HG02870 (cell line): ENCODE measurements around the gene FSCN2.

Source experiments
- ATAC-seq: cut with Tn5 transposase; IDR thresholded peaks from one replicate; pipeline ENCODE4 v1.9.1; 2021; ENCODE audit warnings: mild to moderate bottlenecking, moderate library complexity; ENCODE audit not compliant: unreplicated experiment

The FSCN2 gene

GRCh38 chr17:81511804-81512561, 16.2 kb upstream of the FSCN2 start:
- no peak for ATAC-seq

- ATAC-seq: peak; percentile 47
Measured at GRCh38 chr17:81512562-81513371, 15.4 kb upstream of the FSCN2 start, which contains the start of gene ACTG1. ACTG1 (minus strand) TSS chr17:81512799; CDS start chr17:81512354, 445 bp downstream.

- no peak for ATAC-seq
Measured at GRCh38 chr17:81513372-81513752, 14.8 kb upstream of the FSCN2 start.

GRCh38 chr17:81513753-81514488, 14.3 kb upstream of the FSCN2 start:
- no peak for ATAC-seq

- no peak for ATAC-seq
Measured at GRCh38 chr17:81514489-81514738, 13.8 kb upstream of the FSCN2 start.

- no peak for ATAC-seq
Measured at GRCh38 chr17:81514739-81515529, 13.2 kb upstream of the FSCN2 start.

- ATAC-seq: no peak
Measured at GRCh38 chr17:81515530-81516041, 12.6 kb upstream of the FSCN2 start.

- ATAC-seq: no peak
Measured at GRCh38 chr17:81516439-81516838, 11.7 kb upstream of the FSCN2 start.

- ATAC-seq: no peak
Measured at GRCh38 chr17:81517009-81517338, 11.2 kb upstream of the FSCN2 start.

GRCh38 chr17:81517339-81518112, 10.7 kb upstream of the FSCN2 start:
- ATAC-seq: peak; percentile 26

- no peak for ATAC-seq
Measured at GRCh38 chr17:81518113-81518784, 9.9 kb upstream of the FSCN2 start.

- ATAC-seq: no peak
Measured at GRCh38 chr17:81518785-81519283, 9.3 kb upstream of the FSCN2 start.

- no peak for ATAC-seq
Measured at GRCh38 chr17:81519284-81520020, 8.7 kb upstream of the FSCN2 start.

- ATAC-seq: no peak
Measured at GRCh38 chr17:81520021-81520901, 7.9 kb upstream of the FSCN2 start.

- no peak for ATAC-seq
Measured at GRCh38 chr17:81522491-81523401, 5.4 kb upstream of the FSCN2 start.

- no peak for ATAC-seq
Measured at GRCh38 chr17:81523402-81524038, 4.7 kb upstream of the FSCN2 start.
